Kidney (tissue), 22 donors: ENCODE measurements around the gene COG7. TPM values are rescaled to one million over a fixed set of nuclear protein-coding genes. Genes with fewer than 3 reads are reported as not detected.

ENCODE experiments used
- DNase-seq, 5 donors: peaks; one replicate each; pipeline ENCODE4 v3.0.0-alpha.2; 2013 to 2020
- FAIRE-seq: peaks from 2 replicates; lab custom pipeline; 2012; peaks lifted over from hg19 to GRCh38; lab: Jason Lieb, UNC
- H3K27ac ChIP-seq, 2 donors: one replicate each; pipeline ENCODE4 v1.7.0; 2013; ENCODE audit warnings: low read depth in 2 of 2, low read length in 2 of 2, inconsistent platforms in 1 of 2
- H3K27me3 ChIP-seq: one replicate; pipeline ENCODE4 v1.7.1; 2013; ENCODE audit warnings: low read length, inconsistent platforms; ENCODE audit not compliant: control insufficient read depth, insufficient read depth
- H3K36me3 ChIP-seq, 3 donors: one replicate each; pipeline versions ENCODE4 v1.7.0 to v1.7.1; 2013; ENCODE audit warnings: low read length in 3 of 3, control low read depth in 1 of 3, inconsistent platforms in 1 of 3; ENCODE audit not compliant: insufficient read depth in 3 of 3, control insufficient read depth in 2 of 3
- H3K4me1 ChIP-seq, 3 donors: one replicate each; pipeline versions ENCODE4 v1.7.0 to v1.7.1; 2013; ENCODE audit warnings: low read length in 3 of 3, inconsistent platforms in 1 of 3, low read depth in 1 of 3; ENCODE audit not compliant: control insufficient read depth in 2 of 3, insufficient read depth in 2 of 3
- H3K4me3 ChIP-seq, 3 donors: one replicate each; pipeline versions ENCODE4 v1.7.0 to v1.8.1; 2013; ENCODE audit warnings: low read length in 3 of 3, control low read depth in 1 of 3, inconsistent platforms in 1 of 3
- H3K9ac ChIP-seq, 3 donors: one replicate each; pipeline versions ENCODE4 v1.7.0 to v1.7.1; 2013; ENCODE audit warnings: low read length in 3 of 3, control low read depth in 1 of 3, inconsistent platforms in 1 of 3
- H3K9me3 ChIP-seq, 3 donors: one replicate each; pipeline versions ENCODE4 v1.7.0 to v1.7.1; 2013; ENCODE audit warnings: low read length in 3 of 3, control low read depth in 1 of 3, inconsistent platforms in 1 of 3; ENCODE audit not compliant: control insufficient read depth in 2 of 3, insufficient read depth in 1 of 3
- intact Hi-C: fragments of 100-400 bp; cut with DNase I; formaldehyde crosslinking; loops from one replicate; pipeline ENCODE4 v1.11.1; 2022
- long read RNA-seq, 10 donors: library from polyadenylated mRNA in 1 of 10; unstranded in 1 of 10; transcript quantifications; one replicate each; pipeline ENCODE4 v2.0.0 and lab custom pipeline, GENCODE V29; 2021 to 2026
- polyA plus RNA-seq: library from polyadenylated mRNA; stranded (reverse); fragments of 350-450 nt; fragmentation: Illumina TruSeq; extraction: RNeasy Lipid Tissue Mini Kit (QIAGEN cat#74804); gene quantifications from one replicate; pipeline ENCODE4 v1.2.3, GENCODE V29; 2014; ENCODE audit warnings: low read depth, low replicate concordance; ENCODE audit not compliant: insufficient read depth
- total RNA-seq: library from RNA; stranded (reverse); fragmentation: NEBNext Ultra II Directional; extraction: Animal tissue kit (Norgen Biotek cat#: 25700); gene quantifications from one replicate; pipeline ENCODE4 v1.2.1, GENCODE V29; 2021
- TF ChIP-seq, protein P1 (sequence below): IDR thresholded peaks from 3 replicates; pipeline ENCODE4 v1.5.1; 2012; ENCODE audit warnings: mild to moderate bottlenecking, moderate library complexity, borderline replicate concordance; ENCODE audit not compliant: insufficient read depth; ENCODE audit errors: extremely low read depth
- donor health status: control.
- donor health status: control.
- donor health status: control.
- donor health status: control.
- donor health status: control.
- donor health status: DM: yes; HTN: yes; CAD: no.
- donor health status: Normal renal cell carcinoma (clear cell type).

COG7 gene
- 25.2 TPM for total RNA-seq
- polyA plus RNA-seq, result 27.0 TPM
- long read RNA-seq, donor 1, partial matches to known transcripts, result 0 of 3 reads
- long read RNA-seq, donor 1, other reads (novel, unspliced or antisense), result 0 of 3 reads
- long read RNA-seq, donor 2, partial matches to known transcripts, result 0 of 11 reads
- long read RNA-seq, donor 2, other reads (novel, unspliced or antisense), result 5 of 11 reads
- long read RNA-seq, donor 3, partial matches to known transcripts, result 14 of 17 reads
- long read RNA-seq, donor 3, other reads (novel, unspliced or antisense), result 0 of 17 reads
- long read RNA-seq, donor 4, partial matches to known transcripts, result 0 of 2 reads
- long read RNA-seq, donor 4, other reads (novel, unspliced or antisense), result 0 of 2 reads
- long read RNA-seq, donor 5, result 0 reads
- long read RNA-seq, donor 6, partial matches to known transcripts, result 0 of 3 reads
- long read RNA-seq, donor 6, other reads (novel, unspliced or antisense), result 0 of 3 reads
- long read RNA-seq, donor 7, transcript COG7-201 (17 exons, 2,926 nt), result major isoform, 6 of 19 reads
- long read RNA-seq, donor 7, partial matches to known transcripts, result 2 of 19 reads
- long read RNA-seq, donor 7, other reads (novel, unspliced or antisense), result 11 of 19 reads
- long read RNA-seq, donor 8, partial matches to known transcripts, result 0 of 1 reads
- long read RNA-seq, donor 8, other reads (novel, unspliced or antisense), result 0 of 1 reads
- long read RNA-seq, donor 9, partial matches to known transcripts, result 5 of 7 reads
- long read RNA-seq, donor 9, other reads (novel, unspliced or antisense), result 0 of 7 reads
- long read RNA-seq, donor 10, partial matches to known transcripts, result 0 of 4 reads
- long read RNA-seq, donor 10, other reads (novel, unspliced or antisense), result 0 of 4 reads

- TF ChIP-seq, protein P1, sequence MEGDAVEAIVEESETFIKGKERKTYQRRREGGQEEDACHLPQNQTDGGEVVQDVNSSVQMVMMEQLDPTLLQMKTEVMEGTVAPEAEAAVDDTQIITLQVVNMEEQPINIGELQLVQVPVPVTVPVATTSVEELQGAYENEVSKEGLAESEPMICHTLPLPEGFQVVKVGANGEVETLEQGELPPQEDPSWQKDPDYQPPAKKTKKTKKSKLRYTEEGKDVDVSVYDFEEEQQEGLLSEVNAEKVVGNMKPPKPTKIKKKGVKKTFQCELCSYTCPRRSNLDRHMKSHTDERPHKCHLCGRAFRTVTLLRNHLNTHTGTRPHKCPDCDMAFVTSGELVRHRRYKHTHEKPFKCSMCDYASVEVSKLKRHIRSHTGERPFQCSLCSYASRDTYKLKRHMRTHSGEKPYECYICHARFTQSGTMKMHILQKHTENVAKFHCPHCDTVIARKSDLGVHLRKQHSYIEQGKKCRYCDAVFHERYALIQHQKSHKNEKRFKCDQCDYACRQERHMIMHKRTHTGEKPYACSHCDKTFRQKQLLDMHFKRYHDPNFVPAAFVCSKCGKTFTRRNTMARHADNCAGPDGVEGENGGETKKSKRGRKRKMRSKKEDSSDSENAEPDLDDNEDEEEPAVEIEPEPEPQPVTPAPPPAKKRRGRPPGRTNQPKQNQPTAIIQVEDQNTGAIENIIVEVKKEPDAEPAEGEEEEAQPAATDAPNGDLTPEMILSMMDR, result no peak
- DNase-seq, result peak; percentile 93 to 95 (median 94)
- Histone ChIP-seq H3K4me3 (peak within 1 kb of the TSS; percentile 75 to 100 (median 92)), H3K27ac (peak within 1 kb of the TSS; percentile 79 to 89), H3K4me1 (peaks cover 0 to 8% (median 3%) of the 10 kb centered on the region in 3 donors), H3K27me3 (no peaks in the 10 kb centered on the region), H3K9ac (peak within 1 kb of the TSS; percentile 72 to 94 (median 91)), H3K36me3 (no peaks in the 10 kb centered on the region), H3K9me3 (no peaks in the 10 kb centered on the region)
- no peak for FAIRE-seq
- intact Hi-C loops, result no loop called here
These were observed at the start of gene COG7 for GRCh38 chr16:23452572-23453337. COG7 (minus strand) TSS chr16:23453189; CDS start chr16:23452994, 195 bp downstream.

GRCh38 chr16:23502466-23502865 lies 49.5 kb upstream of the COG7 start:
- Histone ChIP-seq H3K9ac (no peak overlapping the region), H3K9me3 (no peaks in the 10 kb centered on the region), H3K27ac (no peak overlapping the region), H3K4me1 (peaks cover 0 to 56% (median 37%) of the 10 kb centered on the region in 3 donors), H3K27me3 (no peaks in the 10 kb centered on the region), H3K36me3 (peaks cover 0 to 2% (median 0%) of the 10 kb centered on the region in 3 donors), H3K4me3 (no peak overlapping the region)
- TF ChIP-seq, protein P1, result no peak
- FAIRE-seq, result no peak
- intact Hi-C loops, result no loop called here
- no peak for DNase-seq

- Histone ChIP-seq H3K36me3 (peaks cover 0 to 2% (median 0%) of the 10 kb centered on the region in 3 donors), H3K4me1 (peaks cover 0 to 56% (median 38%) of the 10 kb centered on the region in 3 donors), H3K27me3 (no peaks in the 10 kb centered on the region), H3K27ac (no peak overlapping the region), H3K9me3 (no peaks in the 10 kb centered on the region), H3K4me3 (no peak overlapping the region), H3K9ac (no peak overlapping the region)
- FAIRE-seq, result no peak
- intact Hi-C loops, result no loop called here
- TF ChIP-seq, protein P1, result no peak
- DNase-seq, result no peak
These were observed 48.3 kb upstream of the COG7 start for GRCh38 chr16:23501291-23501690.
